Brain pericyte (primary cell): ENCODE data around the gene FAM110A.
"Not testable (repeated sequence)": the region's sequence is repeated elsewhere in the genome, so short reads cannot be mapped to it uniquely, and the experiment has no call there.

Experiments used
- DNase-seq: peaks from one replicate; pipeline ENCODE4 v3.0.0-alpha.2; 2012; ENCODE audit warnings: low read depth, low spot score

Gene FAM110A

GRCh38 chr20:873875-874607 is 40.5 kb downstream of the FAM110A start:
- no peak for DNase-seq

- no peak for DNase-seq
Observed at GRCh38 chr20:875115-875514, 41.6 kb downstream of the FAM110A start.

GRCh38 chr20:877814-878213 is 44.3 kb downstream of the FAM110A start:
- DNase-seq: no peak

DNA sequence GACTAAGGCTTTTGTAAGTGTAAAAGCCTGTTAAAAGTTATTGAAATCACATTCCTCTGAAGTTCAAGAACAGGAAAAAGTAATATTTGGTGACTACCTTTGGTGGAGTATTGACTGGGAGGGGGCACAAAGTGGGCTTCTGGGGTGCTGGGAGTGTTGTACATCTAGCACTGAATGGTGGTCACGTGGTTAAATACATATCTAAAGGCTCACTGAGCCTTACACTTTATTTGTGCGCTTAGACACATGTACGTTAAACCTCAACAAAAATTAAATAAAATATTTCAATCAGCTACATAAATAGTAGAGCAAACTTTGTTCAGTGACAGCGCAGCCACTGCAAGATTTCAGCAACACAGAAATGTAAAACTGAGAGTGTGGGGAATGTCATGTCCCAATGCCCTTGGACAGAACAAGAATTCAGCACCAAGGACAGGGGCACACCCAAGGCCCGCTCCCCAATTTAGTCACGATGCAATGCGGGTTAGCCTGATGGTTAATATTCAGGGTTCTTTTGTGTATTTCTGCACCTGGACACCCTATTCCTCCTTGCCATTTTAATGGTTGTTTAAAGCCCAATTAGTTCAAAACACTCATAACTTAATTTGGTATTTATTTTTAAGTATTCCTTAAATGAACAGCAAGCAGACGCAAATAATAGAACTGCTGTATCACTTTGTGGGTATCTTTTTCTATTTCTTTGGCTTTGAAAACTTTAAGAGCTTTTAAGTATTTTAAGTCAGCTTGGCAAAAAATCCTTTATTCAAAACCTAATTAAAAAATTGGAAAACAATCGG is 45.2 kb downstream of the FAM110A start:
- no peak for DNase-seq

GRCh38 chr20:879626-880025 is 46.1 kb downstream of the FAM110A start:
- no peak for DNase-seq

DNA sequence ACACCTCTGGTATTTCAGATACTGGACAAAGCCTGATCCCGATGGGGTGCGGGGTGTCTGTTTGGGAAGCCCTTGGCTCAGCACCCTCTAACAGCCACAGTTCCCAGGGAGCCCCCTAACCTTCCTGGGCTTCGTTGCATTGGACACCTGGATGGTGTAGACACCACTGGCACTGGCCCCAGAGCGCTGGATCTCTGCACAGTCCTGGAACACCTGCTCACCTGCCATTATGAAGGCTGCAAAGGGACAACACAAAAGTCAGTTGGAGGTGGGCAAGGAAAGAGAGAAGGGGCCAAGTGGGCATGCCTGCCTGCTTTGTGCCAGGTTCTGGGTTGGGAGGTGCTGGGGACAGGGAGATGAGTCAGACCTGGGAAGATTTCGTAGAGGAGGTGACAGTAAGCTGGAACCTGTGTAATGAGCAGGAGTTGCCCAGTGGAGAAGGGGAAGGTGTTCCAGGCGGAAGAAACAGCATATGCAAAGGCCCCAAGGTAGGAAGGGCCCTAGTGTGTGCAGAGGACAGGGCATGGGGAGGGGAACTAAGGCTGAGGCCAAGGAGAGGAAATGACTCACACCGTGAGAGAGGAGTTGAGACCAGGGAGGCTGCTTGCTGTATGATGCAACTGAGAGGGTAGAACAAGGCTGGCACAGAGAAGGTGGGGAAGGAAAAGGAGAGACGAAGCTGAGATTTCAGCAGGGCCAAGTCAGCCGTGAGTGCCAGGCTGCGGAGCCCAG is 47.7 kb downstream of the FAM110A start:
- DNase-seq: no peak

GRCh38 chr20:881783-882144 is 48.2 kb downstream of the FAM110A start:
- DNase-seq: no peak

GRCh38 chr20:884983-885952 is 51.8 kb downstream of the FAM110A start:
- DNase-seq: no peak

DNA sequence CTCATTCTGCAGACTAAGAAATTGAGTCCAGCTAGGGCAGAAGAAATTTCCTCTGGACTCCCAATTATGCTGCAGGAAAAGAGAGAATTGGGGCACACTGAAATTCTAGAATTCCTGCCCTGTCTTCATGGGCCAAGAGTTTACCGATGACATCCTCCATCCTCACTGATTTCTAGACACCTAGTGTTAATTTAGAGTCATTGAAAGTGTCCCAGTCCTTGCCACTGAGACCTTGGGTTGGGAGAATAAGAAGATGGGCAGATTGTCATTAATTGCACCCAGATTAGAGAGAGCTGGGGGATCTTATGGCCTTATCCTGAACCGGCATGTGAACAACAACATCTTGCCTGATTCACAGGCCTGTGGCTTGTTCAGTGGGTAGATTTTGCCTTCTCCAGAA is 53.6 kb downstream of the FAM110A start:
- no peak for DNase-seq

DNA sequence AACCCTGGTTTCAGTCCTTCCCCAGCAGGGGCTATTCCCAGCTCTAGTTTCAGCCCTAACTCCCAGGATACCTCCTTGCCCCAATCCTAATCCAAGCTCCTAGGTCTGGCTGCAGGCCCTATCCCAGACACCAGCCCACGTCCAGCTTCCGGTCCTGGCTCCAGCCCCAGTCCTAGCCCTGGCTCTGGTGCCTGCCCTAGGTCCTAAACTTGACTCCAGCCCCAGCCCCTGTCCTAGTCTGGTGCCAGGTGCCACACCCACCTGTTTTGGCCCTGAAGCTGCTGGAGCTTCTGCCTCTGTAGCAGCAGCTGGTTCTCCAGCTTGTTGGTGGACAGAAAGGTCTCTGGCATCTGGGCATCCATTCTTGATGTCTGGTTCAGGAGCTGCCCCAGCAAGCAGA is 54.5 kb downstream of the FAM110A start:
- no peak for DNase-seq

GRCh38 chr20:889106-889505 is 55.6 kb downstream of the FAM110A start:
- no peak for DNase-seq

DNA sequence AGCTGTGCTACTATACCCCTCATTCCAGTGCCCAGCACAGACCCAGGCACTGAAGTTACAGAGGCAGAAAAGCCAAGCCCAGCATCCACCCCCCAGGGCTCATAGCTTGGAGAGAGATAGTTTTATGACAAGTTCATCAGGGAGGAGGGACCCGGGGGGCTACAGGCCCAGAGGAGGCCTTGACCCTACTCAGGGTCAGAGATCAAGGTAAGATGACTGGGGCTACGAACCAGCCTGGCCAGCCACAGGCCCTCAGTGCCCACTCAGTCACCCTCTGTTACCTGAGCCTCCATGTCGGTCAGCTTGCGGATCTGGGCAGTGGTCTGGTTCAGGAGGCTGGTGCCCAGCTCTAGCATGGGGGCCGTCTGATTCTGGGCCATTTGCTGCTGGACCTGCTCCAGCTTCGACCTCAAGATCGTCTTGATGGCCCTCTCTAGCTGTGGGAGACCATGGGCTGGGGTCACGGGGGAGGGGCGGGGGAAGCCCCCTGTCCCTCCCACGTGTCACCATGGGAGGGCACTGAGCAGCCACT is 56.5 kb downstream of the FAM110A start:
- DNase-seq: no peak

DNA sequence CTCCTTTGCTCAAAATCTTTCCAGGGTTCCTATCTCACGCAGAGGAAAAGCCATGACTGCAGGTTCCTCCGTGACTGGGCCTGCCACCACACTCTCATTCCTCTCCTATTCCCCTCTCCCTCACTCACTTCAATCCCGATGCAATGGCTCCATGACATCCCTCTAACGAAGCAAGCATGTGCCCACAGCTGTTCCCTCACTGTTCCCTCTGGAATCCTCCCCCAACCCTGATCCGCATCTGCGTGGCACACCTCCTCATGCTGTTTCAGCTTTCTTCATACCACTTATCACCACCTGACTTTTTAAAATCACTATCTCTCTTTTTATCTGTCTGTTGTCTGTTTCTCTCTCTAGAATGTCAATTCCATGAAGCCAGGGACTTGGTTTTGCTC is 57.1 kb downstream of the FAM110A start:
- DNase-seq: no peak

DNA sequence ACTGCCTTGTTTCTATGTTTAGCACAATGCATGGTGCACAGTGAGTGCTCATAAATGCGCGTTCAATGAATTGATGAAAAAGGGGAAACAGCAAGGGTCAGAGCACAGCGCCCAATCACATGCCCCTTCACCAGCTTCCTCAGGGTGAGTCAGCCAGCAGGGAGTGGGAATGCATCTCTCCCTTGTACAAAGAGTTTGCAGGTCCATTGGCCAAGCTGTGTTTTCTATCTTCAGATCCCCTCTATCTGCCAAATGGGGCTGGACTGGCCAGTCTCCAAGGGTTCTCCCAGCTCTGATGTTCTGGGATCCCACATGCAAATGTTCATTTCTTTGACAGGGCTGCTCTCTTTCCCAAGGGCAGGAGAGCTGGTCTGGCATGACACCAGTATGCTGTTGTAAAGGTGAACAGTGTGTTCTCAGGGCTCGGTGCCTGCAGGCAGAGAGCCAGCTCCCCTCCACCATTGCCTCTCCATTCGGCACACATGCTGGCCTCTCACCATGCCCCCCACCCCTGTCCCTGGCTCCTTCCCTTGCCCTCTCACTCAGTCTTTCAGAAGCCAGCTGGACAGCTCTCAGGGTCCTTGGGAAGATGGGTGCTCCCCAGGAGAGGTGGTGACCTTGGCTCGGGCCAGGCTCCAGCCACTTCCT is 57.7 kb downstream of the FAM110A start:
- DNase-seq: no peak

- no peak for DNase-seq
Observed at GRCh38 chr20:891706-892080, 58.2 kb downstream of the FAM110A start.

- DNase-seq: not testable (repeated sequence)
Observed at GRCh38 chr20:892371-892770, 58.9 kb downstream of the FAM110A start.
